Astrocyte (in vitro differentiated cells and primary cell): ENCODE measurements around the gene COL27A1.

ENCODE experiments used
- EZH2 ChIP-seq: IDR thresholded peaks from 2 replicates; pipeline ENCODE4 v1.6.1; 2012; ENCODE audit warnings: mild to moderate bottlenecking, low read length, inconsistent platforms; ENCODE audit not compliant: insufficient read depth
- TF ChIP-seq, protein P1 (sequence below): IDR thresholded peaks from 2 replicates; pipeline ENCODE4 v1.5.1; 2011; ENCODE audit warnings: low read depth, mild to moderate bottlenecking, inconsistent platforms, low read length, moderate library complexity; ENCODE audit not compliant: insufficient read depth

DNA sequence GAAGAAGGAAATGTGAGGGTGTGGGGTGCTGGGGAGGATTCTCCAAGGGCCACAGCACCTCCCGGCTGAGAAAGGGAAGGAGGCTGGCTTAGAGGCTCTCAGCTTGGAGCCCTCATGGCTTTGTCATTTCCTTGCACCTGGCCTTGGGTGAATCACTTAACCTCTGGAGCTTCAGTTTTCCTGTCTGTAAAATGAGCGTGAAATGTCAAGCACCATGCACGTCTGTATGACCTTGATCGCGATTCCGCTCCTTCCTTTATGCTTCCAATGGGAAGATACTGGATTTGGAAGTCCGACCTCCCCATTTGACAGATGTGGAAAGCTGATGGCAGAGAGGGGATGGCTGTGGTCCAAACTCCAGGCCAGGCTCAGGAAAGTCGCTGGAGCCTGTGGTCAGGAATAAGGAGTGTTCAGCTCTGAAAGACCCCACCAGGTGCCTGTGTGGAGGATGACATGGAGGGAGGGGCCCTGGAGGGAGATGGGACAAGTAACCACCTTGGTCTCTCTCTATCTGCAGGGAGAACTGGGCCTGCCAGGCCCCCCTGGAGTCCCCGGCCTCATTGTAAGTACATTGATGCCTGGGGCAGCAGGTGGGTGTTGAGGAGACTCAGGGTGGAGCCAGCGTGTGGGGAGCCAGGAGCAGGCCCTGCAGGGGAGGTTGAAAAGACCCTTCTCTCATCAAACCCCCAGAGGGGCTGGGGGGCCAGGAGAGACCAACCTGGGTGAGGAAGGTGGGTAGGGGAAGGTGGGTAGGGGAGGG is 66.5 kb downstream of the COL27A1 start:
- TF ChIP-seq, protein P1, sequence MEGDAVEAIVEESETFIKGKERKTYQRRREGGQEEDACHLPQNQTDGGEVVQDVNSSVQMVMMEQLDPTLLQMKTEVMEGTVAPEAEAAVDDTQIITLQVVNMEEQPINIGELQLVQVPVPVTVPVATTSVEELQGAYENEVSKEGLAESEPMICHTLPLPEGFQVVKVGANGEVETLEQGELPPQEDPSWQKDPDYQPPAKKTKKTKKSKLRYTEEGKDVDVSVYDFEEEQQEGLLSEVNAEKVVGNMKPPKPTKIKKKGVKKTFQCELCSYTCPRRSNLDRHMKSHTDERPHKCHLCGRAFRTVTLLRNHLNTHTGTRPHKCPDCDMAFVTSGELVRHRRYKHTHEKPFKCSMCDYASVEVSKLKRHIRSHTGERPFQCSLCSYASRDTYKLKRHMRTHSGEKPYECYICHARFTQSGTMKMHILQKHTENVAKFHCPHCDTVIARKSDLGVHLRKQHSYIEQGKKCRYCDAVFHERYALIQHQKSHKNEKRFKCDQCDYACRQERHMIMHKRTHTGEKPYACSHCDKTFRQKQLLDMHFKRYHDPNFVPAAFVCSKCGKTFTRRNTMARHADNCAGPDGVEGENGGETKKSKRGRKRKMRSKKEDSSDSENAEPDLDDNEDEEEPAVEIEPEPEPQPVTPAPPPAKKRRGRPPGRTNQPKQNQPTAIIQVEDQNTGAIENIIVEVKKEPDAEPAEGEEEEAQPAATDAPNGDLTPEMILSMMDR = no peak
- TF ChIP-seq EZH2 = no peak
